Activated effector memory CD4-positive, alpha-beta T cell treated with Interleukin-2 at 50 U/mL for 16 hours (primary cell): ENCODE data around the gene PIGQ.
"Not testable (repeated sequence)": the region's sequence is repeated elsewhere in the genome, so short reads cannot be mapped to it uniquely, and the experiment has no call there.

Source experiments
- DNase-seq: peaks from one replicate; pipeline ENCODE4 v3.0.0-alpha.2; 2020

Gene PIGQ

DNA sequence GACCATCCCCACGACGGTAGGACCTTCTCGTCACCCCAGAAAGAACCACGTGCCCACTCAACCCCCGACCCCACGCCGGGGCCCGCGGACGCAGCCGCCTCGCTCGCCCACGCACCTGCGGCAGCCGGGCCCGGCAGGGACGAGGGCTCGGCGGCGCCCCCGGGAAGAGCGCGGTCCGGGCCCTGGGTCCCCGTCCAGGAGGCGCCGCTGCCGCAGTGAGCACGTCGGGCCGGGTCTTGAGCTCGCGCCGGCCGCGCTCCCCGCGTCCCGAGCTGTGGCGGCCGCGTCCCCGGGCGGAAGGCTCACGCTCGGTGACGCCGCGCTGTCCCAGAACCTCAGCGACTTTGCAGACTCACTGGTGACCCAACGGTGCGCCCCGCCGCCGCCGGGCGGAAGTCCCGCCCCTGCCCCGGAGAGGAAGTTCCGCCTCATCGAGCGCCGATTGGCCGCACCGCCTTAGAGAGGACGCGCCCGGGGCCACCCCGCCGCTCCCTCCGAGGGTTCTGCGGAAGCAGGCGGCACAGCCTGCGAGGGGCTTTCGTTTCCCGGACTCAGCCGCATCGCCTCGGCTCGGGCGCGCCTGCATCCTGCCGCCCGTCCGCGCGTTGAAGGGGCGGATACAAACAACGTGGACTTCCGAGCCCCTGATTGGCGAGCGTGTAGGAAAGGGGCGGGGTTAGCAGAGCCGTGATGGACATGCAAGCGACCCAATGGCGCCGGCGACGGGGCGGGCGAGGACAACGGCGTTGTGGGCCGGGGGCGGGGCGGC, 19.3 kb downstream of the PIGQ start:
- DNase-seq: peak; percentile 97

DNA sequence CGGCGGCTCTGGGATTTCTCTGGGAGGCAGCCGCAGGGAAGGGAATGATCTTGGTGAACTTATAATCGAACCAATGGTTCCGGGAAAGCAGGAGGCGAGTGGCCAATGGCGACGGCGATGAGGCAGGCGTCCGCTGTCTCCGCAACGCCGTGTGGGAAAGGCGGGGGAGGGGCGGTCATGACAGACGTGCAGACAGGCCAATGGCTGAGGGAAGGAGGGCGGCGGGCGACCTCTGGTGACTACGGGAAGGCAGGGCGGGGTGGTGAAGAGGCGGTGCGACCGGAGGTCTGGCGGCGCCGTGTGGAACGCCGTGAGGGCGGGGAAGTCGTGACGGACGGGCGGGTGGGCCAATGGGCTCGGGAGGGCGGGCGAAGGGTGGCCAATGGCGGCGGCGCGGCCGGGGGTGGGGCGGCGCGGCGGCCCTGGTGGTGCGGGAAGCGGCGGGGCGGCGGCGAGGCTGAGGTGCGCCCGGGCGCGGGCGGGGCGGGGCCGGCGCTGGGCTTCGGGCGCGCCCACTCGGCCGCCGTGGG, 20.0 kb downstream of the PIGQ start, which contains the start of gene RAB40C:
Gene RAB40C (plus strand): TSS at position 409 of the 530 bp plus-strand sequence. CDS start 226 bp downstream, outside the sequence.
- peak; percentile 98 for DNase-seq

- DNase-seq: no peak
Measured at GRCh38 chr16:590188-590814, 20.5 kb downstream of the PIGQ start.

DNA sequence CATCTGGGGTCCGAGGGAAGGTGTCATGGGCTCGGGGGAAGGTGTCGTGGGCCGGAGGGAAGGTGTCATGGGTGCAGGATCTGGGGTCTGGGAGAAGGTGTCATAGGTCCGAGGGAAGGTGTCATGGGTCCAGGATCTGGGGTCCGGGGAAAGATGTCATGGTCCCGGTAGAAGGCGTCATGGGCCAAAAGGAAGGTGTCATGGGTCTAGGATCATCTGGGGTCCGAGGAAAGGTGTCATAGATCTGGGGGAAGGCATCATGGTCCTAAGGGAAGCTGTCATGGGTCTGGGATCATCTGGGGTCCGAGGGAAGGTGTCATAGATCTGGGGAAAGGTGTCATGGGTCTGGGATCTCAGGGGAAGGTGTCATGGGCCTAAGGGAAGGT, 21.0 kb downstream of the PIGQ start:
- no peak for DNase-seq

GRCh38 chr16:591231-591630, 21.5 kb downstream of the PIGQ start:
- no peak for DNase-seq

DNA sequence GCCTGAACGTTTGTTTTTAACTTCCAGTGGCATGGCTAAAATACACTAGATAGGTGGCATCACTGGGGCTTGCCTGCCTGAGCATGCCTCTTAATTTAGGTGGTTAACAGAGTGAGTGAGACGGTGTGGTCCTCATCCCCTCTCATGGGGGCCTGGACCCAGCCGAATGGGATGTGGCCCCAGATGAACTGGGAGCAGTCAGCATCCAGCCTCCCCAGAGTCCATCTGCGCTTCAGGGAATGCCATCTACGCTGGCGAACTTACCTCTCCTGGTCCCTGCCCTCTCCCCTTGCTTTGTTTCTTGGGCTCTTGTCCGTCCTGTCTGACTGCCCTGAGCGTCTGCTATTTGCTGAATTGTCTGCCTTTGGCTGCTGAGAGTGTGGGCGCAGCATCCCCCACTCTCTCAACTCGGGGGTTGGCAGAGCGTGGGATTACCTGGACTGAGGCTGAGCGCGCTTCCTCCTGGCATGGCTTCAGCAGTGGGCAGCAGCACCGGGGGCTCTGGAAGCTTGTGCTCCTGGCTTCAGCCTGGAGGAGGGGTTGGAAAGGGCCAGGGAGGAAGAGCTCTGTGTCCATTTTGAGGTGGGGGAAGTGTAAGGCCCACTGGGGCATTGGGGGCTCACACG, 22.2 kb downstream of the PIGQ start:
- no peak for DNase-seq

GRCh38 chr16:592518-593306, 22.9 kb downstream of the PIGQ start:
- no peak for DNase-seq

DNA sequence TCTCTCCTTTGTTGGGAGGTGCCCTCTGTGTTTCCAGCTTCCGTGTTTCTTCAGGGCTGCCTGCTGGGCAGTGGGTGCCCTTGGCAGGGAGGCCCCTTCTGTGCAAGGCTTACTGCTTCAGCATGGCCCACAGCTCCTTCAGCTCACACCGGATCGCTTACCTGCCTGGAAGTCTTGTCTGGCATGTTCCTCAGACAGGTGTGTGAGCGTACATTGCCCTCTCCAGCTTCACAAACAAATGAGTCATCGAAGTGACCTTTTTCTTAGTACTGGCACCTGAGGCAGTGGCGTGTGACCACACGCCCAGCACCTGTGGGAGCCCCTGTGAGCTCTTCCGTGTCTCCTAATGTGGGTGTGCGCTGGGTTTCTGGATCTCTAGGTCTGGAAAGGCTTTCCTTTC, 23.6 kb downstream of the PIGQ start:
- no peak for DNase-seq

DNA sequence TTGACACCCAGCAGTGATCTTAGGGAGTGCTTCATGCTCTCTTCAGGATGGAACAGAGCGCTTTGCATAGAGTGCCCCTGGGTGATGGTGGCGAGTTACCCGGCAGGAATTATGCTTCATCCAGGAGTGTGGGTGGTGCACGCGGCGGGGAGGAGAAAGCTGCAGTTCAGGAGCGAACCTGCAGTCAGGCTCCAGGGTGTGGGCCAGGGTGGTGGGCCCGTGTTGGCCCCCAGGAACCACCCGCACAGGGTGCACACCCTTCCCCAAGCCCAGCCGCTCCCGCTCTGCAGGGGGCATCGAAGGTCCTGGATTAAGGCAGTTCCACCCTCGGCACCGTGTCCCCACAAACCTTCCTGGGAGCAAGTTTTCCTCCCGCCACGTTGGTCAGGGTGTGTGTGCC, 24.0 kb downstream of the PIGQ start:
- DNase-seq: no peak

- DNase-seq: no peak
Measured at GRCh38 chr16:595094-595528, 25.3 kb downstream of the PIGQ start.

DNA sequence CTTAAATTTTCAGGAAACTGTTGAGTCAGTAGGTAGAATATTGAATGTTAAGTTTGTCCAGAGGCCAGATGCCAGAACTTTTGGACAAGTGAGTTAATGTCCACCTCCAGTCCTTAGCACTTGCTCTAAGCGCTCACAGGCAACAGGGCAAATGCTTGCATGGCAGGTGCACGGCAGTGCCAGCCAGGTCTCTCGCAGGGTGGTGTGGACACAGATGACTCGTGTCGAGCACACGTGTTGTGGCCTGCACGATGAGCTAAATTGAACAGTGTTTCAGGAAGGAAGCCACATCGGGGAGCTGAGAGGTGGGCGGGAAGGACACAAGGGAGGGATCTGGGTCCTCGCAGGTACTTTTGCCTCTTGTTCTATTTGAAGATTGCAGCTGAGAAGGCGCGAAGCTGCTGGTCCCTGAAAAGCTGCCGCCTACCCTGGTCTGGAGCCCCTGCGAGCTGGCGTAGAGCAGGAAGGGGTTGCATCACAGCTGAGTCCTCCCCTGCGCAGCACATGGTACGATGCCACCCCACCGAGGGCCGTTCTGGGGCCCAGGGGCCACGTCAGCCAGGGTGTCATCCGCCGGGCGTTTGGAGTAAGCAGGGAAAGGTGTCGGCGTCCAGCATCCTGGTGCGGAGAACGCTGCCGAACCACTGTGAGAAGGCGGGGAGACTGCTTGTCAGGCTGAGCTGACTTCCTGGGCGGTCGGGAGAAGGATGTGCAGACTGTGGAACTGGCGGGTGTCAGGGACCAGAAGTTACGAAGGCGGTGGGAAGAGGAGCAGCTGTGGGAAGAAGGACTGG, 26.4 kb downstream of the PIGQ start:
- DNase-seq: no peak

- no peak for DNase-seq
Measured at GRCh38 chr16:596736-597060, 26.9 kb downstream of the PIGQ start.

DNA sequence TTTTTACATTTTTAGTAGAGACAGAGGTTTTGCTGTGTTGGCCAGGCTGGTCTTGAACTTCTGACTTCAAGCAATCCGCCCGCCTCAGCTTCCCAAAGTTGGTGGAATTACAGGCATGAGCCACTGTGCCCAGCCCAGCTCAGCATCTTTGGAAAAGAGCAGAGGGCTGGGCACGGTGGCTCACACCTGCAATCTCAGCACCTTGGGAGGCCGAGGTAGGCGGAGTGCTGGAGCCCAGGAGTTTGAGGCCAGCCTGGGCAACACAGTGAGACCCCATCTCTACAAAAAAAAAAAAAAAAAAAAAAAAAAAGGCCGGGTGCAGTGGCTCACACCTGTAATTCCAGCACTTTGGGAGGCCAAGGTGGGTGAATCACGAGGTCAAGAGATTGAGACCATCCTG, 27.9 kb downstream of the PIGQ start:
- DNase-seq: not testable (repeated sequence)

- no peak for DNase-seq
Measured at GRCh38 chr16:598823-599739, 29.3 kb downstream of the PIGQ start.

- DNase-seq: no peak
Measured at GRCh38 chr16:600781-601180, 31.0 kb downstream of the PIGQ start.

- DNase-seq: no peak
Measured at GRCh38 chr16:603933-604332, 34.2 kb downstream of the PIGQ start.

DNA sequence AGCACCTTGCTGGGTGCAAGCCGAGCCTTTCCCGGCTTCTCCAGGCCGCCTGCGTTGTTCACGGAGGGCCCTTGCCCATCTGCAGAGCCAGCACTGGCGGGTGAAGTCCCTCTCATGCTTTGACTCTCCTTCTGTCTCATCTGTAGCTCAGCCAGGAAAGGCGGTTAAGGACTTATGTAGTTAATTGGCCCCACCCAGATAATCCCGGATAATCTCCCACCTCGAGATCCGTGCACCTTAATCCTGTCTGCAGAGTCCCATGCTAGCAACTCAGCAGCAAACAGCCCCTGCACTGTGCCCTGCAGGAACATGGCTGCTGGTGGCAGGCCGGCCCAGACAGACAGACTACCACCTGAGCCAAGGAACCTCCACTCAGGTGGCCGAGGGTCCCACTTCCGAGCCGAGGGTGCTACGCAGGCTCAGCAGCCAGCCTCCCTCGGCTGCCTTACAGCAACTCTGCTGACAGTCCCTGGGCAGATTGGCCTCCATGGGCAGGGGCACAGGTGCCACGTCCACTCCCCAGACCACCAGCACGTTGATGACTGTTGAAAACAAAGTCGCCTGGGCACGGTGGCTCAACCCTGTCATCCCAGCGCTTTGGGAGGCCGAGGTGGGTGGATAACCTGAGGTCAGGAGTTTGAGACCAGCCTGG, 37.0 kb downstream of the PIGQ start:
- no peak for DNase-seq

GRCh38 chr16:608019-608418, 38.3 kb downstream of the PIGQ start:
- DNase-seq: no peak

GRCh38 chr16:609316-609715, 39.5 kb downstream of the PIGQ start:
- no peak for DNase-seq

GRCh38 chr16:609984-610383, 40.2 kb downstream of the PIGQ start:
- DNase-seq: no peak
